Measurements from ENCODE around the gene WDR37. TPM values are rescaled to one million over a fixed set of nuclear protein-coding genes. Genes with fewer than 3 reads are reported as not detected.

Gene WDR37
- total RNA-seq, 1 donor from 2014 or later: 20.8 TPM

- TF ChIP-seq CTCF (IDR thresholded peaks at IDR 0.05; ENCODE audit: unreplicated experiment): no peak
- no peaks in the 10 kb centered on the region for H3K9me3 Mint-ChIP-seq
- H3K27me3 Mint-ChIP-seq (ENCODE audit: low read depth): peaks cover 28% of the 10 kb centered on the region
- no peaks in the 10 kb centered on the region for H3K36me3 Mint-ChIP-seq
- H3K4me1 Mint-ChIP-seq: no peaks in the 10 kb centered on the region
- no peak for DNase-seq (ENCODE audit: low spot score in 2 of 2, unreplicated experiment in 2 of 2)
- no peak overlapping the region for H3K4me3 Mint-ChIP-seq
- no peak overlapping the region for H3K27ac Mint-ChIP-seq
Observed at GRCh38 chr10:1173091-1173490, 116.9 kb downstream of the WDR37 start.

GRCh38 chr10:1174022-1174421, 117.8 kb downstream of the WDR37 start:
- H3K27ac Mint-ChIP-seq: no peak overlapping the region

GRCh38 chr10:1175956-1176565, 119.9 kb downstream of the WDR37 start:
- DNase-seq (ENCODE audit: low spot score in 2 of 2, unreplicated experiment in 2 of 2): no peak
- Mint-ChIP-seq H3K4me3 (no peak overlapping the region), H3K36me3 (no peaks in the 10 kb centered on the region), H3K27me3 (ENCODE audit: low read depth) (peaks cover 15% of the 10 kb centered on the region), H3K4me1 (no peaks in the 10 kb centered on the region), H3K9me3 (no peaks in the 10 kb centered on the region), H3K27ac (no peak overlapping the region)
- TF ChIP-seq CTCF (IDR thresholded peaks at IDR 0.05; ENCODE audit: unreplicated experiment): no peak

More at GRCh38 chr10:1174022-1174421, 117.8 kb downstream of the WDR37 start:
- peaks cover 22% of the 10 kb centered on the region for H3K27me3 Mint-ChIP-seq (ENCODE audit: low read depth)
- H3K9me3 Mint-ChIP-seq: no peaks in the 10 kb centered on the region
- H3K4me3 Mint-ChIP-seq: no peak overlapping the region
- DNase-seq (ENCODE audit: low spot score in 2 of 2, unreplicated experiment in 2 of 2): peak in 1 of 2 experiments; percentile 6
- H3K4me1 Mint-ChIP-seq: no peaks in the 10 kb centered on the region
- no peaks in the 10 kb centered on the region for H3K36me3 Mint-ChIP-seq
- TF ChIP-seq CTCF (IDR thresholded peaks at IDR 0.05; ENCODE audit: unreplicated experiment): no peak

GRCh38 chr10:1177936-1178335, 121.8 kb downstream of the WDR37 start:
- TF ChIP-seq CTCF (IDR thresholded peaks at IDR 0.05; ENCODE audit: unreplicated experiment): no peak
- Mint-ChIP-seq H3K27me3 (ENCODE audit: low read depth) (peaks cover 10% of the 10 kb centered on the region), H3K4me3 (no peak overlapping the region), H3K36me3 (no peaks in the 10 kb centered on the region), H3K9me3 (no peaks in the 10 kb centered on the region), H3K4me1 (no peaks in the 10 kb centered on the region), H3K27ac (no peak overlapping the region)
- DNase-seq (ENCODE audit: low spot score in 2 of 2, unreplicated experiment in 2 of 2): no peak

- no peak for DNase-seq (ENCODE audit: low spot score in 2 of 2, unreplicated experiment in 2 of 2)
- Mint-ChIP-seq H3K9me3 (no peaks in the 10 kb centered on the region), H3K4me1 (peaks cover 4% of the 10 kb centered on the region), H3K4me3 (no peak overlapping the region), H3K27ac (no peak overlapping the region), H3K36me3 (no peaks in the 10 kb centered on the region), H3K27me3 (ENCODE audit: low read depth) (peaks cover 14% of the 10 kb centered on the region)
- no peak for TF ChIP-seq CTCF (IDR thresholded peaks at IDR 0.05; ENCODE audit: unreplicated experiment)
Observed at GRCh38 chr10:1178506-1178905, 122.3 kb downstream of the WDR37 start.
